Trophoblast cell (in vitro differentiated cells and primary cell): ENCODE results near the gene AGAP1.

Experiments used
- DNase-seq, 2 donors: peaks; one replicate each; pipeline ENCODE4 v3.0.0-alpha.2; 2016
- H2AFZ ChIP-seq: 2 replicates; pipeline ENCODE4 v1.6.1; 2013; ENCODE audit warnings: low read length, moderate library complexity, mild to moderate bottlenecking; ENCODE audit not compliant: insufficient read depth, poor library complexity
- H2AK5ac ChIP-seq: 2 replicates; pipeline ENCODE4 v1.6.1; 2013; ENCODE audit warnings: mild to moderate bottlenecking, low read length
- H2BK120ac ChIP-seq: 2 replicates; pipeline ENCODE4 v1.6.1; 2013; ENCODE audit warnings: low read length, mild to moderate bottlenecking, moderate library complexity; ENCODE audit not compliant: insufficient read depth, poor library complexity
- H2BK12ac ChIP-seq: 2 replicates; pipeline ENCODE4 v1.6.1; 2013; ENCODE audit warnings: mild to moderate bottlenecking, low read length, moderate library complexity
- H2BK5ac ChIP-seq: 2 replicates; pipeline ENCODE4 v1.6.1; 2013; ENCODE audit warnings: low read length, low read depth, moderate library complexity, mild to moderate bottlenecking; ENCODE audit not compliant: poor library complexity
- H3K14ac ChIP-seq: 2 replicates; pipeline ENCODE4 v1.6.1; 2013; ENCODE audit warnings: mild to moderate bottlenecking, low read length
- H3K18ac ChIP-seq: 2 replicates; pipeline ENCODE4 v1.6.1; 2013; ENCODE audit warnings: mild to moderate bottlenecking, low read length
- H3K23ac ChIP-seq: 2 replicates; pipeline ENCODE4 v1.6.1; 2013; ENCODE audit warnings: low read length
- H3K27ac ChIP-seq: 2 replicates; pipeline ENCODE4 v1.5.1; 2013; ENCODE audit warnings: low read depth, mild to moderate bottlenecking, inconsistent platforms, low read length, moderate library complexity
- H3K27me3 ChIP-seq: 2 replicates; pipeline ENCODE4 v1.6.1; 2013; ENCODE audit warnings: inconsistent platforms, mild to moderate bottlenecking, low read length, moderate library complexity; ENCODE audit not compliant: insufficient read depth
- H3K36me3 ChIP-seq, 2 experiments: 1 replicate in 1 of 2; 2 replicates in 1 of 2; pipeline ENCODE4 v1.6.1; 2013; ENCODE audit warnings: low read length in 2 of 2, mild to moderate bottlenecking in 2 of 2, moderate library complexity in 1 of 2; ENCODE audit not compliant: insufficient read depth in 2 of 2, control insufficient read depth in 1 of 2
- H3K4ac ChIP-seq: 2 replicates; pipeline ENCODE4 v1.6.1; 2013; ENCODE audit warnings: low read depth, mild to moderate bottlenecking, low read length, moderate library complexity
- H3K4me1 ChIP-seq, 2 experiments: 1 replicate in 1 of 2; 2 replicates in 1 of 2; pipeline ENCODE4 v1.6.1; 2013; ENCODE audit warnings: low read length in 2 of 2, mild to moderate bottlenecking in 2 of 2, moderate library complexity in 1 of 2; ENCODE audit not compliant: insufficient read depth in 2 of 2, control insufficient read depth in 1 of 2
- H3K4me2 ChIP-seq: 2 replicates; pipeline ENCODE4 v1.6.1; 2013; ENCODE audit warnings: inconsistent platforms, mild to moderate bottlenecking, low read length, moderate library complexity
- H3K4me3 ChIP-seq: 2 replicates; pipeline ENCODE4 v1.5.1; 2013; ENCODE audit warnings: mild to moderate bottlenecking, low read depth, low read length, inconsistent platforms
- H3K79me1 ChIP-seq: one replicate; pipeline ENCODE4 v1.6.1; 2013; ENCODE audit warnings: low read length
- H3K79me2 ChIP-seq: 2 replicates; pipeline ENCODE4 v1.6.1; 2013; ENCODE audit warnings: low read length, mild to moderate bottlenecking; ENCODE audit not compliant: control insufficient read depth, insufficient read depth, poor library complexity
- H3K9ac ChIP-seq: 2 replicates; pipeline ENCODE4 v1.6.1; 2013; ENCODE audit warnings: mild to moderate bottlenecking, low read length
- H3K9me3 ChIP-seq: 2 replicates; pipeline ENCODE4 v1.6.1; 2013; ENCODE audit warnings: low read depth, mild to moderate bottlenecking, control low read depth, inconsistent platforms, low read length; ENCODE audit not compliant: insufficient read depth
- H4K12ac ChIP-seq: 2 replicates; pipeline ENCODE4 v1.6.1; 2013; ENCODE audit warnings: low read depth, mild to moderate bottlenecking, low read length, moderate library complexity
- H4K8ac ChIP-seq: 2 replicates; pipeline ENCODE4 v1.6.1; 2013; ENCODE audit warnings: low read depth, mild to moderate bottlenecking, low read length, moderate library complexity
- H4K91ac ChIP-seq: one replicate; pipeline ENCODE4 v1.6.1; 2013; ENCODE audit warnings: low read depth, mild to moderate bottlenecking, low read length, moderate library complexity
- WGBS: extraction: QIAGEN DNeasy Blood & Tissue Kit; methylation state at CpG from one replicate; pipeline ENCODE4 v1.1.7; 2013; ENCODE audit warnings: missing lambda C conversion rate; ENCODE audit not compliant: insufficient read length, insufficient coverage; ENCODE audit errors: extremely low coverage; 5-methylcytosine and 5-hydroxymethylcytosine counted together

The AGAP1 gene

GRCh38 chr2:235599596-235600338 is 105.9 kb downstream of the AGAP1 start:
- no peak overlapping the region for H3K23ac ChIP-seq
- no peaks in the 10 kb centered on the region for H3K4me1 ChIP-seq
- no peaks in the 10 kb centered on the region for H3K27me3 ChIP-seq
- H3K9me3 ChIP-seq, result peaks cover 2% of the 10 kb centered on the region
- no peak overlapping the region for H3K4ac ChIP-seq
- no peak overlapping the region for H3K14ac ChIP-seq
- no peak overlapping the region for H3K9ac ChIP-seq
- H4K12ac ChIP-seq, result no peak overlapping the region
- H2AFZ ChIP-seq, result no peak overlapping the region
- H3K4me2 ChIP-seq, result no peak overlapping the region
- peak in 1 of 2 donors; percentile 57 for DNase-seq
- WGBS, result no CpG with 5 or more reads among the region's 16 CpGs
- H4K8ac ChIP-seq, result no peak overlapping the region
- H3K4me3 ChIP-seq, result no peak overlapping the region
- no peak overlapping the region for H2AK5ac ChIP-seq
- no peak overlapping the region for H2BK120ac ChIP-seq
- no peak overlapping the region for H2BK12ac ChIP-seq
- H3K36me3 ChIP-seq, result no peaks in the 10 kb centered on the region
- H3K27ac ChIP-seq, result no peak overlapping the region
- H3K18ac ChIP-seq, result peak overlapping the region; percentile 27
- no peak overlapping the region for H4K91ac ChIP-seq
- H2BK5ac ChIP-seq, result no peak overlapping the region
- no peaks in the 10 kb centered on the region for H3K79me2 ChIP-seq
- H3K79me1 ChIP-seq, result no peaks in the 10 kb centered on the region

DNA sequence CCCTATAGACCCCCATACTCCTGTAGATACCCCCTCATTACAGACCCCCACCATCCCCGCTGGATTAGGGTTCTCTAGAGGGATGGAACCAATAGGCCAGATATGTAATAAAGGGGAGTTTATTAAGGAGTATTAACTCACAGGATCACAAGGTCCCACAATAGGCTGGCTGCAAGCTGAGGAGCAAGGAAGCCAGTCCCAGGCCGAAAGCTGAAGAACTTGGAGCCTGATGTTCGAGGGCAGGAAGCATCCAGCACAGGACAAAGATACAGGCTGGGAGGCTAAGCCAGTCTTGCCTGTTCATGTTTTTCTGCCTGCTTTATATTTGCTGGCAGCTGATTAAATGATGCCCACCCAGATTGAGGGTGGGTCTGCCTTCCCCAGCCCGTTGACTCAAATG is 106.6 kb downstream of the AGAP1 start:
- no CpG with 5 or more reads among the region's 4 CpGs for WGBS
- Histone ChIP-seq H4K91ac (no peak overlapping the region), H3K27me3 (no peaks in the 10 kb centered on the region), H3K36me3 (no peaks in the 10 kb centered on the region), H3K9me3 (peaks cover 2% of the 10 kb centered on the region), H3K79me2 (no peaks in the 10 kb centered on the region), H3K23ac (no peak overlapping the region), H3K4me3 (no peak overlapping the region), H3K4me2 (no peak overlapping the region), H3K4ac (no peak overlapping the region), H3K4me1 (no peaks in the 10 kb centered on the region), H3K18ac (peak overlapping the region; percentile 27), H2BK120ac (no peak overlapping the region), H4K12ac (no peak overlapping the region), H3K9ac (no peak overlapping the region), H2BK5ac (no peak overlapping the region), H3K14ac (no peak overlapping the region), H2AK5ac (no peak overlapping the region), H4K8ac (no peak overlapping the region), H2BK12ac (no peak overlapping the region), H3K79me1 (no peaks in the 10 kb centered on the region), H3K27ac (no peak overlapping the region), H2AFZ (no peak overlapping the region)
- no peak for DNase-seq

DNA sequence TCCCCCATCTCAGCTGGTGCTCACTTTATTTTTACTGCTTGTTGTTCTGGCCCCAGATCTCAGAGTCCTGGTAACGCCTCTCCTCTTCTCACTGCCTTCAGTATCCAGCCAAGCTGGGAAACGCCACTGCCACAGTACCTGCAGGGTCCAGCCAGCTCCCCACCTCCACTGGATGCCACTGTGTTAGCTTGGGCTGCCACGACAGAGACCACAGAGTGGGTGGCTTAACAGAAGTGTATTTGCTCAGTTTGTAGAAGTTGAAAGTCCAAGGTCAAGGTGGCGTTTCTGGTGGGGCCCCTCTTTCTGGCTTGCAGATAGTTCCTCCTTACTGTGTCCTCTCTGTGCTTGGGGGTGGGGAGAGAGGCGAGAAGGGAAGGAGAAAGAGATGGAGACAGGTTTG is 107.1 kb downstream of the AGAP1 start:
- H2BK120ac ChIP-seq, result no peak overlapping the region
- no peak overlapping the region for H2BK5ac ChIP-seq
- no peak overlapping the region for H3K4me3 ChIP-seq
- H3K4me2 ChIP-seq, result no peak overlapping the region
- no peak overlapping the region for H2AK5ac ChIP-seq
- no peak overlapping the region for H4K91ac ChIP-seq
- WGBS, result no CpG with 5 or more reads among the region's 5 CpGs
- no peaks in the 10 kb centered on the region for H3K79me2 ChIP-seq
- H4K12ac ChIP-seq, result no peak overlapping the region
- no peak overlapping the region for H4K8ac ChIP-seq
- H3K18ac ChIP-seq, result no peak overlapping the region
- DNase-seq, result no peak
- H3K27me3 ChIP-seq, result no peaks in the 10 kb centered on the region
- H2AFZ ChIP-seq, result no peak overlapping the region
- H2BK12ac ChIP-seq, result no peak overlapping the region
- no peak overlapping the region for H3K27ac ChIP-seq
- no peaks in the 10 kb centered on the region for H3K36me3 ChIP-seq
- no peak overlapping the region for H3K4ac ChIP-seq
- H3K14ac ChIP-seq, result no peak overlapping the region
- H3K79me1 ChIP-seq, result no peaks in the 10 kb centered on the region
- H3K23ac ChIP-seq, result no peak overlapping the region
- no peaks in the 10 kb centered on the region for H3K4me1 ChIP-seq
- H3K9ac ChIP-seq, result no peak overlapping the region
- H3K9me3 ChIP-seq, result peaks cover 2% of the 10 kb centered on the region

DNA sequence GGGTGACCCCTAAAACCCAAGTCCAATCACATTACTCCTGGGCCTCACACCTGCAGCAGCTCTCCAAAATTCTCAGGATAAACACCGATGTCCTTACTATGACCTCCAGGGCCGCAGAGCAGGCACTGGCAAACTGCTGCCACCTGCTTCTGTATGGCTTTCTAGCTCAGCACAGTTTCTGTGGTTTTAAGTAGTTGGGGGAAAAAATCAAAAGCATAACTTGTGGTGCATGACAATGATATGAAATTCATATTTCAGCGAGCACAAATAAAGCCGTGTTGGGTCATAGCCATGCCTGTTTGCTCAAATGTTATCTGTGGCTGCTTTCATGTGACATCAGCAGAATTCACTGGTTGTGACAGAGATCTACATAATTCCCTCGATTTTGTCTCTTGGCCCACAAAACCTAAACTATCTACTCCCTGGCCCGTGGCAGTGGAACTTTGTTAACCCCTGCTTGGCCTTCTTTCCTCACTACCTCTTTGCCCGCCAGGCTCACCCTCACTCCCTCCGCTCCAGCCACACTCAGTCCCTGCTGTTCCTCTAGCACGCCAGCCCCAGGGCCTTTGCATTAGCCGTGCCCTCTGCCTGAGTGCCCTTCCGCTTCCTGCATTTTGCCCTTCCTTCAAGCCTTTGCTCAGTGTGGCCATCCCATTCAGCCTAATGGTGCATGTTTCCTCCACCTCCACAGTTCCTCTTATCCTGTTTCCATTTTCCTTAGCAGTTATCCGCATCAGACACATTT is 108.3 kb downstream of the AGAP1 start:
- no peak overlapping the region for H4K12ac ChIP-seq
- H3K36me3 ChIP-seq, result no peaks in the 10 kb centered on the region
- no peak for DNase-seq
- H4K8ac ChIP-seq, result no peak overlapping the region
- no peaks in the 10 kb centered on the region for H3K27me3 ChIP-seq
- H3K9me3 ChIP-seq, result peaks cover 2% of the 10 kb centered on the region
- no peak overlapping the region for H3K4me3 ChIP-seq
- H3K4me2 ChIP-seq, result no peak overlapping the region
- H3K27ac ChIP-seq, result no peak overlapping the region
- no peak overlapping the region for H2AFZ ChIP-seq
- H2BK5ac ChIP-seq, result no peak overlapping the region
- no peaks in the 10 kb centered on the region for H3K79me2 ChIP-seq
- no peak overlapping the region for H3K18ac ChIP-seq
- H4K91ac ChIP-seq, result no peak overlapping the region
- H2AK5ac ChIP-seq, result no peak overlapping the region
- H3K79me1 ChIP-seq, result no peaks in the 10 kb centered on the region
- no peak overlapping the region for H3K9ac ChIP-seq
- H3K4ac ChIP-seq, result no peak overlapping the region
- no peak overlapping the region for H2BK12ac ChIP-seq
- H2BK120ac ChIP-seq, result no peak overlapping the region
- WGBS, result no CpG with 5 or more reads among the region's 12 CpGs
- H3K4me1 ChIP-seq, result no peaks in the 10 kb centered on the region
- no peak overlapping the region for H3K14ac ChIP-seq
- no peak overlapping the region for H3K23ac ChIP-seq
